Loucy (cell line): ENCODE data around the gene C6orf120.

ENCODE experiments used
- CTCF ChIP-seq: fragments of 200-600 bp; sonication (generic); conservative IDR thresholded peaks from 2 replicates; pipeline ENCODE4 v1.5.1; 2014; ENCODE audit warnings: mild to moderate bottlenecking, antibody characterized with exemption, low read length
- EZH2phosphoT487 ChIP-seq: fragments of 200-600 bp; IDR thresholded peaks from 2 replicates; pipeline ENCODE4 v1.6.1; 2018; ENCODE audit warnings: antibody characterized with exemption, mild to moderate bottlenecking, moderate library complexity, borderline replicate concordance

- TF ChIP-seq CTCF (no peak), EZH2phosphoT487 (no peak)
Measured at GRCh38 chr6:169685860-169686259, 16.1 kb upstream of the C6orf120 start.
